WTC11 (cell line): ENCODE data around the gene TECRL.

Experiments used
- CTCF ChIP-seq: fragments of 200-600 bp; IDR thresholded peaks from 2 replicates; pipeline ENCODE4 v1.8.0; 2022; ENCODE audit warnings: antibody characterized with exemption
- TEAD1 ChIP-seq: sonication (generic); formaldehyde crosslinking; IDR thresholded peaks from 2 replicates; pipeline ENCODE4 v1.8.0; 2022; ENCODE audit warnings: mild to moderate bottlenecking, missing genetic modification reagents

GRCh38 chr4:64407000-64407399 is 2.2 kb downstream of the TECRL start:
- no peak for TF ChIP-seq CTCF
- TF ChIP-seq TEAD1 (CRISPR knock-in tag): no peak
